GM18508 (cell line): Measurements from ENCODE around the gene FIZ1.
"Not testable (repeated sequence)": the region's sequence is repeated elsewhere in the genome, so short reads cannot be mapped to it uniquely, and the experiment has no call there.

ENCODE experiments used
- ATAC-seq: cut with Tn5 transposase; IDR thresholded peaks from one replicate; pipeline ENCODE4 v1.9.1; 2021; ENCODE audit warnings: moderate number of reproducible peaks; ENCODE audit not compliant: insufficient read depth, unreplicated experiment

The FIZ1 gene

GRCh38 chr19:55579766-55580621 is 19.3 kb downstream of the FIZ1 start:
- ATAC-seq, result no peak

GRCh38 chr19:55578761-55579747 is 20.3 kb downstream of the FIZ1 start:
- ATAC-seq, result no peak

- no peak for ATAC-seq
These were observed 21.1 kb downstream of the FIZ1 start for GRCh38 chr19:55578031-55578760.

- no peak for ATAC-seq
These were observed 22.6 kb downstream of the FIZ1 start for GRCh38 chr19:55576746-55577145.

- not testable (repeated sequence) for ATAC-seq
These were observed 25.4 kb downstream of the FIZ1 start for GRCh38 chr19:55573929-55574328.

GRCh38 chr19:55569477-55569876 is 29.8 kb downstream of the FIZ1 start:
- not testable (repeated sequence) for ATAC-seq

GRCh38 chr19:55567708-55568328 is 31.5 kb downstream of the FIZ1 start:
- ATAC-seq, result no peak

GRCh38 chr19:55566823-55567222 is 32.5 kb downstream of the FIZ1 start:
- no peak for ATAC-seq

- no peak for ATAC-seq
These were observed 36.0 kb downstream of the FIZ1 start for GRCh38 chr19:55563261-55563690.

- no peak for ATAC-seq
These were observed 39.6 kb downstream of the FIZ1 start for GRCh38 chr19:55559684-55560083.

- ATAC-seq, result no peak
These were observed 44.6 kb downstream of the FIZ1 start for GRCh38 chr19:55554741-55555152.

GRCh38 chr19:55554302-55554701 is 45.0 kb downstream of the FIZ1 start:
- no peak for ATAC-seq

- no peak for ATAC-seq
These were observed 45.8 kb downstream of the FIZ1 start for GRCh38 chr19:55553217-55554182.

- no peak for ATAC-seq
These were observed 46.7 kb downstream of the FIZ1 start for GRCh38 chr19:55552620-55553019.

- ATAC-seq, result no peak
These were observed 47.1 kb downstream of the FIZ1 start for GRCh38 chr19:55552206-55552605.

GRCh38 chr19:55550321-55550650 is 49.0 kb downstream of the FIZ1 start:
- ATAC-seq, result no peak

- no peak for ATAC-seq
These were observed 49.6 kb downstream of the FIZ1 start for GRCh38 chr19:55549500-55550320.
